Esophagus squamous epithelium (tissue), 5 donors: ENCODE measurements around the gene ATAT1. TPM values are rescaled to one million over a fixed set of nuclear protein-coding genes. Genes with fewer than 3 reads are reported as not detected.

ENCODE experiments used
- DNase-seq: peaks from one replicate; lab custom pipeline; 2025; lab: John Stamatoyannopoulos, UW
- H3K27ac ChIP-seq, 4 donors: fragments of 200-600 bp; sonication (generic); one replicate each; pipeline ENCODE4 v1.5.1; 2016 to 2019; ENCODE audit warnings: mild to moderate bottlenecking in 1 of 4
- H3K27me3 ChIP-seq, 4 donors: fragments of 200-600 bp; sonication (generic); 1 replicate in 3 of 4; 2 replicates in 1 of 4; pipeline versions ENCODE4 v1.5.1 to v1.6.0; 2017 to 2021; ENCODE audit warnings: antibody characterized with exemption in 1 of 4
- H3K36me3 ChIP-seq, 3 donors: fragments of 200-600 bp; sonication (generic); one replicate each; pipeline ENCODE4 v1.5.1; 2016 to 2019
- H3K4me1 ChIP-seq, 3 donors: fragments of 200-600 bp; sonication (generic); one replicate each; pipeline ENCODE4 v1.5.1; 2017 to 2019
- H3K4me3 ChIP-seq, 4 donors: fragments of 200-600 bp; sonication (generic); 1 replicate in 3 of 4; 2 replicates in 1 of 4; pipeline ENCODE4 v1.5.1; 2016 to 2019; ENCODE audit warnings: mild to moderate bottlenecking in 2 of 4, moderate library complexity in 1 of 4
- H3K9me3 ChIP-seq, 3 donors: fragments of 200-600 bp; sonication (generic); one replicate each; pipeline ENCODE4 v1.5.1; 2016 to 2019
- POLR2A ChIP-seq, 4 donors: fragments of 450-650 bp; IDR thresholded peaks; one replicate each; pipeline ENCODE4 v1.6.1; 2017; ENCODE audit warnings: antibody characterized with exemption in 4 of 4, mild to moderate bottlenecking in 4 of 4, moderate library complexity in 3 of 4
- whole genome bisulfite sequencing, 2 donors: methylation state at CpG; one replicate each; pipeline ENCODE4 v1.1.5; 2018; 5-methylcytosine and 5-hydroxymethylcytosine counted together
- intact Hi-C: fragments of 100-400 bp; cut with DNase I; formaldehyde crosslinking; loops from one replicate; pipeline ENCODE4 v1.15.0; 2022
- total RNA-seq, 4 donors: library from RNA; depleted of rRNA; stranded (reverse); fragments of >200 nt; gene quantifications; one replicate each; pipeline ENCODE4 v1.1.0, GENCODE V29; 2016
- TF ChIP-seq, protein P1 (sequence below), 6 experiments: fragments of 450-650 bp in 4 of 6; fragments of 200-600 bp in 2 of 6; sonication (generic) in 2 of 6; IDR thresholded peaks; one replicate each; pipeline ENCODE4 v1.5.1; 2016 to 2019; ENCODE audit warnings: antibody characterized with exemption in 6 of 6, mild to moderate bottlenecking in 4 of 6, moderate library complexity in 4 of 6
- donor health status: DM: yes; HTN: yes; CAD: no.

The ATAT1 gene
- total RNA-seq, 4 donors from 2014 or later, result 5.0 to 6.7 (median 6.3) TPM

- Histone ChIP-seq H3K4me1 (peaks cover 0 to 30% (median 0%) of the 10 kb centered on the region in 3 donors), H3K27ac (no peak overlapping the region), H3K27me3 (no peaks in the 10 kb centered on the region), H3K36me3 (peaks cover 30 to 52% (median 31%) of the 10 kb centered on the region in 3 donors), H3K4me3 (no peak overlapping the region), H3K9me3 (no peaks in the 10 kb centered on the region)
- intact Hi-C loops, result loop anchor here (10.0 kb wide), 1 partner anchor 54 kb away; no protein-coding TSS in a partner anchor
- no peak for DNase-seq
- WGBS, 2 donors, result 64 to 66% methylated on average over 9 to 12 of the region's 12 CpGs
- TF ChIP-seq POLR2A (IDR thresholded peaks at IDR 0.05), result no peak
- TF ChIP-seq, protein P1, sequence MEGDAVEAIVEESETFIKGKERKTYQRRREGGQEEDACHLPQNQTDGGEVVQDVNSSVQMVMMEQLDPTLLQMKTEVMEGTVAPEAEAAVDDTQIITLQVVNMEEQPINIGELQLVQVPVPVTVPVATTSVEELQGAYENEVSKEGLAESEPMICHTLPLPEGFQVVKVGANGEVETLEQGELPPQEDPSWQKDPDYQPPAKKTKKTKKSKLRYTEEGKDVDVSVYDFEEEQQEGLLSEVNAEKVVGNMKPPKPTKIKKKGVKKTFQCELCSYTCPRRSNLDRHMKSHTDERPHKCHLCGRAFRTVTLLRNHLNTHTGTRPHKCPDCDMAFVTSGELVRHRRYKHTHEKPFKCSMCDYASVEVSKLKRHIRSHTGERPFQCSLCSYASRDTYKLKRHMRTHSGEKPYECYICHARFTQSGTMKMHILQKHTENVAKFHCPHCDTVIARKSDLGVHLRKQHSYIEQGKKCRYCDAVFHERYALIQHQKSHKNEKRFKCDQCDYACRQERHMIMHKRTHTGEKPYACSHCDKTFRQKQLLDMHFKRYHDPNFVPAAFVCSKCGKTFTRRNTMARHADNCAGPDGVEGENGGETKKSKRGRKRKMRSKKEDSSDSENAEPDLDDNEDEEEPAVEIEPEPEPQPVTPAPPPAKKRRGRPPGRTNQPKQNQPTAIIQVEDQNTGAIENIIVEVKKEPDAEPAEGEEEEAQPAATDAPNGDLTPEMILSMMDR (IDR thresholded peaks at IDR 0.05), result no peak
Measured at GRCh38 chr6:30598912-30599624, 27.6 kb upstream of the ATAT1 start.

DNA sequence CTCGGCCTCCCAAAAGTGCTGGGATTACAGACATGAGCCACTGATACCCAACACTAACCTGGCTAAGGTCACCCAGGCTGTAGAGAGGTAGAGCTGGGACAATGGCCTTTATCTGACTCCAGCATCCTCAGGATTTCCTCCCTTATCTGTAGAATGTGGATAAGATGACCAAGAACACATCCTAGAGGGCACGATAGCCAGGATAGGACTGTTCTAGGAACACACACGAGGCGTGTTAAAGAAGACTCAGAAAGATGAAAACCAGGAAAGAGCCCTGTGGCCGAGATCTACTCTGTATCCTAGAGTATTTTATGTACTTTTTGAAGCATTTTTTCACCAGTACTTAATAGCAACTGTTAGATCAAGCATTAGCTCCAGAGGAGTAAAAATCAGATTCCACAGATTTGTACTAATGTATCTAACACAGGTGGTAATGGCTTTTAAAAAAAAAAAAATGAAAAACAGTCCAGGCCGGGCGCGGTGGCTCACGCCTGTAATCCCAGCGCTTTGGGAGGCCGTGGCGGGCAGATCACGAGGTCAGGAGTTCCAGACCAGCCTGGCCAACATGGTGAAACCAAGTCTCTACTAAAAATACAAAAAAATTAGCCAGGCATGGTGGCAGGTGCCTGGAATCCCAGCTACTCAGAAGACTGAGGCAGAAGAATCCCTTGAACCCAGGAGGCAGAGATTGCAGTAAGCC, 26.9 kb upstream of the ATAT1 start:
- TF ChIP-seq POLR2A (IDR thresholded peaks at IDR 0.05), result no peak
- TF ChIP-seq, protein P1 (IDR thresholded peaks at IDR 0.05), result no peak
- H3K36me3 ChIP-seq, result peaks cover 37 to 52% (median 38%) of the 10 kb centered on the region in 3 donors
- intact Hi-C loops, result loop anchor here (10.0 kb wide), 1 partner anchor 55 kb away; no protein-coding TSS in a partner anchor
- WGBS, 2 donors, result 76 to 80% methylated on average over 13 of the region's 13 CpGs
- H3K27me3 ChIP-seq, result no peaks in the 10 kb centered on the region
- H3K4me3 ChIP-seq, result no peak overlapping the region
- peaks cover 0 to 30% (median 0%) of the 10 kb centered on the region in 3 donors for H3K4me1 ChIP-seq
- H3K9me3 ChIP-seq, result no peaks in the 10 kb centered on the region
- DNase-seq, result no peak
- no peak overlapping the region for H3K27ac ChIP-seq

GRCh38 chr6:30600451-30600961, 26.2 kb upstream of the ATAT1 start:
- Histone ChIP-seq H3K4me3 (no peak overlapping the region), H3K27me3 (no peaks in the 10 kb centered on the region), H3K4me1 (peaks cover 0 to 23% (median 0%) of the 10 kb centered on the region in 3 donors), H3K9me3 (no peaks in the 10 kb centered on the region), H3K36me3 (peaks cover 43 to 55% (median 45%) of the 10 kb centered on the region in 3 donors), H3K27ac (no peak overlapping the region)
- intact Hi-C loops, result no loop called here
- 69 to 70% methylated on average over 7 to 9 of the region's 10 CpGs for whole genome bisulfite sequencing, 2 donors
- TF ChIP-seq POLR2A (IDR thresholded peaks at IDR 0.05), result no peak
- TF ChIP-seq, protein P1 (IDR thresholded peaks at IDR 0.05), result no peak
- DNase-seq, result no peak

DNA sequence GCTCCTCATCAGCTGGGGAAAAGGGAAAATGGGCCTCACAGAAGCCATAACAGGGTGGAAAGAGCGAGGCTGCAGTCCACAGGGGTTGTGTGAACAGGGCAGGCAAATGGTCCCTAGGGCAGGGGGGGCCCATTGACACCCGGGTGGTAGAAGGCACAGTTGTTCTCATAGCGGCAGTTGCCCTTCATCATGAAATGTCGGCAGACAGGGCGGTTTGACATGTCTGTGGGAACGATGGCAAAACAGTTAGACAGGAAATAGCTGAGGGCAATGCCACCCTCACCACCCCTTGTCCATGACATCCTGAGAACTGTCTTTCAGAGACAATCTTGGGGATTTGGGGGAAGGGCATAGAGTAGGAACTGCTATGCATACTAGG, 25.2 kb upstream of the ATAT1 start:
- DNase-seq, result no peak
- no peaks in the 10 kb centered on the region for H3K27me3 ChIP-seq
- H3K9me3 ChIP-seq, result no peaks in the 10 kb centered on the region
- no peak for TF ChIP-seq POLR2A (IDR thresholded peaks at IDR 0.05)
- TF ChIP-seq, protein P1 (IDR thresholded peaks at IDR 0.05), result no peak
- H3K4me1 ChIP-seq, result peaks cover 0 to 13% (median 0%) of the 10 kb centered on the region in 3 donors
- no peak overlapping the region for H3K4me3 ChIP-seq
- H3K27ac ChIP-seq, result no peak overlapping the region
- peaks cover 51 to 64% (median 52%) of the 10 kb centered on the region in 3 donors for H3K36me3 ChIP-seq
- intact Hi-C loops, result no loop called here
- WGBS, 2 donors, result 51 to 59% methylated on average over 6 of the region's 6 CpGs
